ENCODE measurements around the gene NFKB2.

DNA sequence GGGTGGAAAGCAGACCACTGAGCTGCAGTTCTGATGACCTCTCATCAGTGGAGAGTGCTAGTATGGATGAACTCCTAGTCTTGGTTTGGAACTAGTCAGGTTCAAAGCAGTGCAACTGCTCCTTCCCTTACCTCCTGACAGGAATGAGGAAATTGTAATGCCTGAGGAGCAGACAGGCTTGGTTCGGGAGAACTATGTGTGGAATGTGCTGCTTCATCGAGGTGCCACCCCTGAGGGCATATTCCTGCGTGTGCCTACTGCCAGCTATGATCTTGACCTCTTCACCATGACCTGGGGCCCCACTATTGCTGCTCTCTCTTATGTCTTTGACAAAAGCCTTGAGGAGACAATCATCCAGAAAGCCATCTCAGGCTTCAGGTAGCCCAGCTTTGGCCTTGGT, 27.4 kb upstream of the NFKB2 start:
- TF ChIP-seq, protein P1, sequence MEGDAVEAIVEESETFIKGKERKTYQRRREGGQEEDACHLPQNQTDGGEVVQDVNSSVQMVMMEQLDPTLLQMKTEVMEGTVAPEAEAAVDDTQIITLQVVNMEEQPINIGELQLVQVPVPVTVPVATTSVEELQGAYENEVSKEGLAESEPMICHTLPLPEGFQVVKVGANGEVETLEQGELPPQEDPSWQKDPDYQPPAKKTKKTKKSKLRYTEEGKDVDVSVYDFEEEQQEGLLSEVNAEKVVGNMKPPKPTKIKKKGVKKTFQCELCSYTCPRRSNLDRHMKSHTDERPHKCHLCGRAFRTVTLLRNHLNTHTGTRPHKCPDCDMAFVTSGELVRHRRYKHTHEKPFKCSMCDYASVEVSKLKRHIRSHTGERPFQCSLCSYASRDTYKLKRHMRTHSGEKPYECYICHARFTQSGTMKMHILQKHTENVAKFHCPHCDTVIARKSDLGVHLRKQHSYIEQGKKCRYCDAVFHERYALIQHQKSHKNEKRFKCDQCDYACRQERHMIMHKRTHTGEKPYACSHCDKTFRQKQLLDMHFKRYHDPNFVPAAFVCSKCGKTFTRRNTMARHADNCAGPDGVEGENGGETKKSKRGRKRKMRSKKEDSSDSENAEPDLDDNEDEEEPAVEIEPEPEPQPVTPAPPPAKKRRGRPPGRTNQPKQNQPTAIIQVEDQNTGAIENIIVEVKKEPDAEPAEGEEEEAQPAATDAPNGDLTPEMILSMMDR (IDR thresholded peaks at IDR 0.05) = no peak
- no peak for TF ChIP-seq POLR2A (IDR thresholded peaks at IDR 0.05)

All from thyroid gland (tissue), 4 donors.